Measurements from ENCODE around the gene GUCD1. TPM values are rescaled to one million over a fixed set of nuclear protein-coding genes. Genes with fewer than 3 reads are reported as not detected.
A peak's percentile ranks its signal among the peaks of the same experiment; 100 is the strongest.

GUCD1 gene
- total RNA-seq, 2 experiments from 2014 or later: 99.7 to 111 TPM

DNA sequence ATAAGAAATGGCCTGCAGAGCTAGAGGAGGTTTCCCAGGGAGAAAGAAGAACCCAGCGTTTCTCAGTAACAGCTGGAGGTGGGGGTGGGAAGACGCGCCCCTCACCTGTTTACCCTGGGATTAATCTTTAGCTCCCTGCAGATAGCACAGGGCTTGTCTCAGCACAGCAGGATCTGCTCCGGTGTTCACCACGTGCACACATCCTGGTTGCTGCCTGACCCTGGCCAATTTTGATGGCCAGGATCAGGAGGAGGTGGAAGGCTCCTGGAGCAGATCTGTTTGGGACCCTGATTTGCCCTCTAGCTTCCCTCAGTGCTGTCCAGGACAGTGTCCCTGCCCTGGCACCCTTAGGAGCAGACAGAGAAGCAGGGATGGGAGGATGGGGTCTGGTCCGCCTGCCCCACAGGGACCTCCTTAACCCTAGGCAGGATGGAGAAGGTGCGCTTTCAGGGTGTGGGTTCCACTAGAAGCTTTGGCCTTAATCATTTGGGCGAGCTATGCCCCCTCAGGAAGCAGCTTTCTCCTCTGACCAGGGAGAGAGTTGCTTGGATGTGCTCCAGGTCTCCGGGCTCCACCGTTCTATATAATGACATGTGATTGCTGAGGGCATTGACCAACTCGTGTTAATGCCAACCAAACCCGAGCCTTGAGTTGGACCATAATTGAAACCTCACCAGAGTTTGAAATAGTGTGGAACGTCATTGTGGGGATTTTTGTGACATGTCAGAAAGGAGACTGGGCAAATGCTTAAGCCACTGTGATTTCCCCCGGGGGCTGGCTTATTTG lies 40.5 kb downstream of the GUCD1 start:
- no peaks in the 10 kb centered on the region for H3K9me3 Mint-ChIP-seq
- H3K36me3 Mint-ChIP-seq (ENCODE audit: low read depth): no peaks in the 10 kb centered on the region
- H3K4me3 Mint-ChIP-seq: no peak overlapping the region
- DNase-seq (no peak), ATAC-seq (no peak)
- no peaks in the 10 kb centered on the region for H3K27me3 Mint-ChIP-seq
- intact Hi-C loops (cut with micrococcal nuclease): no loop called here
- no peak overlapping the region for H3K27ac Mint-ChIP-seq
- ChIA-PET CTCF (interaction anchor here (0.7 kb wide), 1 partner anchor 9 kb away, joined by 3 read pairs; no protein-coding TSS in a partner anchor), POLR2A (interaction anchor here (0.7 kb wide), 1 partner anchor 94 kb away, joined by 3 read pairs; no protein-coding TSS in a partner anchor)
- TF ChIP-seq, protein P1, sequence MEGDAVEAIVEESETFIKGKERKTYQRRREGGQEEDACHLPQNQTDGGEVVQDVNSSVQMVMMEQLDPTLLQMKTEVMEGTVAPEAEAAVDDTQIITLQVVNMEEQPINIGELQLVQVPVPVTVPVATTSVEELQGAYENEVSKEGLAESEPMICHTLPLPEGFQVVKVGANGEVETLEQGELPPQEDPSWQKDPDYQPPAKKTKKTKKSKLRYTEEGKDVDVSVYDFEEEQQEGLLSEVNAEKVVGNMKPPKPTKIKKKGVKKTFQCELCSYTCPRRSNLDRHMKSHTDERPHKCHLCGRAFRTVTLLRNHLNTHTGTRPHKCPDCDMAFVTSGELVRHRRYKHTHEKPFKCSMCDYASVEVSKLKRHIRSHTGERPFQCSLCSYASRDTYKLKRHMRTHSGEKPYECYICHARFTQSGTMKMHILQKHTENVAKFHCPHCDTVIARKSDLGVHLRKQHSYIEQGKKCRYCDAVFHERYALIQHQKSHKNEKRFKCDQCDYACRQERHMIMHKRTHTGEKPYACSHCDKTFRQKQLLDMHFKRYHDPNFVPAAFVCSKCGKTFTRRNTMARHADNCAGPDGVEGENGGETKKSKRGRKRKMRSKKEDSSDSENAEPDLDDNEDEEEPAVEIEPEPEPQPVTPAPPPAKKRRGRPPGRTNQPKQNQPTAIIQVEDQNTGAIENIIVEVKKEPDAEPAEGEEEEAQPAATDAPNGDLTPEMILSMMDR (IDR thresholded peaks at IDR 0.05): no peak
- H3K4me1 Mint-ChIP-seq (ENCODE audit: low read depth): peaks cover 8% of the 10 kb centered on the region

DNA sequence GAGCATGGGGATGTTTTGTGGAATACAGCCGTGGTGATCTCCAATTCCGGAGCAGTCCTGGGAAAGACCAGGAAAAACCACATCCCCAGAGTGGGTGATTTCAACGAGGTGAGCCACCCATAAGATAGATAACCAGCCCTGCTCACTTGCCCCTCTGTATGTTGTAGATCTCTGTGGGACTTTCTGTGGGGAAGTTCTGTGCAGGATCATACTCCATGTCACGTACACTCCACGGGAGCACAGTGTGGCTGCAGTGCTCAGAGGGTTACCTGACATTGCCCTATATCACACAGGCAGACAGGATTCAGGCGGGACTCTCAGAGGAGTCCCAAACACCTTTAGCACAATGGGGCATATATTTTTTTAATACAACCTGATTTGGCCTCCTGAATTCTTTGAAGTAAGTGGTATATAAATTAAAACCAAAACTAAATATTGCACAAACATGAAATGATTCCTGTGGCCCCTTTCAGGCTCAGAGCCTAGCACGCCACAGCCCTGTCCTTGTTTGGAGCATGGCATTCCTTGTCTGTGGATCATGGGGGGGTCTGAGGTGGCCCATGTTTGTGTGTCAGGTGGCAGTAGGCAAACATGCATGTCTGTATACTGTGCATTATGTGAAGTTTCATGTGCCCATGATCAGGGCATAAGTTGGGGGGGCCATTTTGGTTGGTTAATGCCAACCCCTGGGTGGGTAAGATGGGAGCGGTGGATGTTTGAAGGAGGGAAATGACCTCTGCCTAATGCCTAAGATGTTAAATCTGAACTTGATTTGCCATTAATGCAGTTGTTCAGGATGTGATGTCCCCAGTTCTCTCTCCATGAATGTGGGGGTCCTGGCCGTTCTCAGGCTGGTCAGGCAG lies 41.3 kb downstream of the GUCD1 start:
- Mint-ChIP-seq H3K4me1 (ENCODE audit: low read depth) (peaks cover 8% of the 10 kb centered on the region), H3K27ac (no peak overlapping the region), H3K9me3 (no peaks in the 10 kb centered on the region), H3K4me3 (no peak overlapping the region), H3K27me3 (no peaks in the 10 kb centered on the region), H3K36me3 (ENCODE audit: low read depth) (no peaks in the 10 kb centered on the region)
- TF ChIP-seq, protein P1 (IDR thresholded peaks at IDR 0.05): no peak
- ATAC-seq (no peak), DNase-seq (no peak)
- intact Hi-C loops (cut with micrococcal nuclease): no loop called here
- POLR2A ChIA-PET: interaction anchor here (0.7 kb wide), 1 partner anchor 93 kb away, joined by 3 read pairs; no protein-coding TSS in a partner anchor
- CTCF ChIA-PET: no interaction called here

DNA sequence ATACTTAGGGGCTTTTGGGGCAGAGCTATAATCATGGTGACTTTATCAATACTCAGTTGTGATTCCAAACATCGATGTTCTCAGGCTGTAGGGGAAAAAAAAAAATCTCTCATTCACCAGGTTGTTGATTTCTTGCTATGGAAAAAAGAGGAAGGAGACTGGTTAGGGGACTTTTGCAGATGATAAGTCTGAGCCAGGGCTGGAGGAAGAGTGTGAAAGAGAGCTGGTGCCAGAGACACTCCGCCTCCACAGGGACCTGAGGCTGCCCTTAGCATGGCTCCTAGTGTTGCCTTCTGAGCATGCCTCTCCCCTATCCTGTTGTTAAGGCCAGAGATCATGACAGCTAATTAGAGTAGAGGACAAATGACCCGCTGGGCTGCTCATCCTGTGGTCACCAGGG lies 42.9 kb downstream of the GUCD1 start:
- POLR2A ChIA-PET: interaction anchor here (1.5 kb wide), 1 partner anchor 84 kb away, joined by 4 read pairs; the partner anchor contains the start of gene ADORA2A
- intact Hi-C loops (cut with micrococcal nuclease): no loop called here

DNA sequence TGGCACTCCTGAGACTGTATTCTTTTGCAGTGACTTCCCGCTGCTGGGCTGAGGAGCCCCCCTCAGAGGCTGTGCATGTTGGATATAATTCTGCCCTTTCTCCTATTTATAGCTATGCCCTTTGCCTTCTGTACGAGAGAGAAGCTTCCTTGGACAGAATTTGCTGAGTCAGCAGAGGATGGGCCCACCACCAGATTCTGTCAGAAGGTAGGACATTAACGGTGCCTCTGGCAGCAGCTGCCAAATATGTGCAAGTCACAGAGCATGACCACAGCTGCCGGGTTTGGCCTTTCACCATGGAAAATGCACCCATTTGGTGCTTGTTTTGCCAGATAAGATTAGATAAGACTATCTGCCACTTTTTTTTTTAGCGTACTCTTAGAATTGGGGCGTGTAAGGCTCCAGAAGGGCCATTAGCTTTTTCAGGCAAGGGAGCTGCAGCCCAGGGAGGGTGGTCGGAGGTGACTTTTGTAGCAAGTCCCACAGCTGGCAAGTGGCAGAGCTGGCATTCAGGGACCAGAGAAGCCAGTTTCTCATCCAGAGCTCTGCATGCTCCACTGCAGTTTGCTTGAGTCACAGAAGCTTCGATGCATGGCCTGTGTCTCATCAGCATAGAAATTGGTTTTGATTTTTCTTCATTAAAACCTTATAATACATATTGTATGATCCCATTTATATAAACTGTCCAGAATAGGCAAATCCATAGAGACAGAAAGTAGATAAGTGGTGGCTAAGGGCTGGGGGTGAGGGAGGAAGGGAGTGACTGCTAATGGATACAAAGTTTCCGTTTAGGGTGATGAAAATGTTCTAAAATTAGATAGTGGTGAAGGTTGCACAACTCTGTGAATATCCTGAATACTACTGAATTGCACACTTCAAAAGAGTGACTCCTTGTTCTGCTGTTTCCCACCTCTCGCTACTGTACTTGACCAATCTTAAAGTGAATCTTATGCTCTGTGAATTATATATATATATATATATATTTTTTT lies 44.0 kb downstream of the GUCD1 start:
- POLR2A ChIA-PET: no interaction called here
- ATAC-seq (peak; percentile 30), DNase-seq (no peak)
- H3K27me3 Mint-ChIP-seq: no peaks in the 10 kb centered on the region
- H3K4me3 Mint-ChIP-seq: no peak overlapping the region
- H3K9me3 Mint-ChIP-seq: no peaks in the 10 kb centered on the region
- intact Hi-C loops (cut with micrococcal nuclease): no loop called here
- peaks cover 8% of the 10 kb centered on the region for H3K4me1 Mint-ChIP-seq (ENCODE audit: low read depth)
- TF ChIP-seq, protein P1 (IDR thresholded peaks at IDR 0.05): no peak
- no peaks in the 10 kb centered on the region for H3K36me3 Mint-ChIP-seq (ENCODE audit: low read depth)
- H3K27ac Mint-ChIP-seq: no peak overlapping the region
- CTCF ChIA-PET: interaction anchor here (1.2 kb wide), 1 partner anchor 101 kb away, joined by 3 read pairs; no protein-coding TSS in a partner anchor

More for the DNA sequence above, 42.9 kb downstream of the GUCD1 start:
- Mint-ChIP-seq H3K27me3 (no peaks in the 10 kb centered on the region), H3K36me3 (ENCODE audit: low read depth) (no peaks in the 10 kb centered on the region), H3K9me3 (no peaks in the 10 kb centered on the region), H3K4me3 (no peak overlapping the region), H3K4me1 (ENCODE audit: low read depth) (peaks cover 8% of the 10 kb centered on the region), H3K27ac (no peak overlapping the region)
- ATAC-seq (no peak), DNase-seq (no peak)
- TF ChIP-seq, protein P1 (IDR thresholded peaks at IDR 0.05): no peak
- CTCF ChIA-PET: interaction anchor here (0.7 kb wide), 1 partner anchor 425 kb away, joined by 3 read pairs; no protein-coding TSS in a partner anchor

All from activated CD8-positive, alpha-beta T cell treated with anti-CD3 and anti-CD28 coated beads for 36 hours (primary cell).